ENCODE data around the gene RASGRP1. TPM values are rescaled to one million over a fixed set of nuclear protein-coding genes. Genes with fewer than 3 reads are reported as not detected.

The RASGRP1 gene
- polyA plus RNA-seq, 1 of the 3 experiments (the other 2 are of a cell fraction) = 0.03 TPM

DNA sequence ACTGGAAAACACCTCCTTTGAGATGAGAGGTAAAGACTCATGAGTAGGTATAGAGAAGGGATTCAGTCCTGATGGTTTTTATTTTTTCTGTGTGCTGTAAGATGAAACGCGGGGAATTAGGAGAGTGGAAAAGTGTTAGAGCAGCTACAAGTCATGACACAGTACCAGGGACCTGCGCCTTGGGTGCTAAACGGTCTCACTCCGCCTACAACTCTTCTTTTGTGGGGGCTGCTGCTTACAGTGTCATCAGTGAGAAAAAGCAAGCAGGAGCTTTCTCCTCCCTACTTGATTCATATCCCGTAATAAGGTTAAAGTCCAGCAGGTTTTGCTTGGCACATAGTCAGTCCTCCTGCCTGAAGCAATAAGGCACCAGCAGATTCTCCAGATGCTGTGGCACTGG, 39.1 kb downstream of the RASGRP1 start:
- 79% methylated on average over 6 of the region's 6 CpGs for WGBS (ENCODE audit: low lambda C conversion rate)
- CTCF ChIA-PET = interaction anchor here (1.2 to 1.6 kb wide), 2 partner anchors 9 to 38 kb away, joined by 3 to 7 read pairs; partner anchors contain the start of gene RASGRP1
- peaks cover 0 to 8% of the 10 kb centered on the region in 2 experiments; a peak in 1 of 4 replicates for H3K4me1 ChIP-seq (ENCODE audit: control insufficient read depth in 1 of 2, insufficient read depth in 2 of 2, low read depth in 1 of 2, low read length in 1 of 2)
- H2AFZ ChIP-seq (ENCODE audit: low read depth) = no peak overlapping the region
- no peak overlapping the region for H3K27ac ChIP-seq (ENCODE audit: low read depth in 2 of 2, low read length in 1 of 2)
- TF ChIP-seq SMC3 (IDR thresholded peaks at IDR 0.05; ENCODE audit: low read depth, low read length) (no peak), RAD21 (IDR thresholded peaks at IDR 0.05; ENCODE audit: low read length) (no peak), FOXJ3 (CRISPR knock-in tag; IDR thresholded peaks at IDR 0.05) (no peak), FOXM1 (IDR thresholded peaks at IDR 0.05; ENCODE audit: low read depth) (no peak), GABPA (IDR thresholded peaks at IDR 0.05; ENCODE audit: low read depth) (no peak), RFX5 (IDR thresholded peaks at IDR 0.05; ENCODE audit: low read length) (no peak), ELF1 (IDR thresholded peaks at IDR 0.05) (no peak), GATA2 (CRISPR knock-in tag; IDR thresholded peaks at IDR 0.05) (no peak), RXRA (IDR thresholded peaks at IDR 0.05; ENCODE audit: borderline replicate concordance, low read depth) (no peak), NRF1 (IDR thresholded peaks at IDR 0.05; ENCODE audit: low read depth, low read length) (no peak)
- TF ChIP-seq, protein P1, sequence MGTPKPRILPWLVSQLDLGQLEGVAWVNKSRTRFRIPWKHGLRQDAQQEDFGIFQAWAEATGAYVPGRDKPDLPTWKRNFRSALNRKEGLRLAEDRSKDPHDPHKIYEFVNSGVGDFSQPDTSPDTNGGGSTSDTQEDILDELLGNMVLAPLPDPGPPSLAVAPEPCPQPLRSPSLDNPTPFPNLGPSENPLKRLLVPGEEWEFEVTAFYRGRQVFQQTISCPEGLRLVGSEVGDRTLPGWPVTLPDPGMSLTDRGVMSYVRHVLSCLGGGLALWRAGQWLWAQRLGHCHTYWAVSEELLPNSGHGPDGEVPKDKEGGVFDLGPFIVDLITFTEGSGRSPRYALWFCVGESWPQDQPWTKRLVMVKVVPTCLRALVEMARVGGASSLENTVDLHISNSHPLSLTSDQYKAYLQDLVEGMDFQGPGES (IDR thresholded peaks at IDR 0.05; ENCODE audit: low read depth, low read length) = no peak
- TF ChIP-seq, protein P2, sequence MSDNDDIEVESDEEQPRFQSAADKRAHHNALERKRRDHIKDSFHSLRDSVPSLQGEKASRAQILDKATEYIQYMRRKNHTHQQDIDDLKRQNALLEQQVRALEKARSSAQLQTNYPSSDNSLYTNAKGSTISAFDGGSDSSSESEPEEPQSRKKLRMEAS (IDR thresholded peaks at IDR 0.05; ENCODE audit: low read depth) = no peak
- TF ChIP-seq, protein P3, sequence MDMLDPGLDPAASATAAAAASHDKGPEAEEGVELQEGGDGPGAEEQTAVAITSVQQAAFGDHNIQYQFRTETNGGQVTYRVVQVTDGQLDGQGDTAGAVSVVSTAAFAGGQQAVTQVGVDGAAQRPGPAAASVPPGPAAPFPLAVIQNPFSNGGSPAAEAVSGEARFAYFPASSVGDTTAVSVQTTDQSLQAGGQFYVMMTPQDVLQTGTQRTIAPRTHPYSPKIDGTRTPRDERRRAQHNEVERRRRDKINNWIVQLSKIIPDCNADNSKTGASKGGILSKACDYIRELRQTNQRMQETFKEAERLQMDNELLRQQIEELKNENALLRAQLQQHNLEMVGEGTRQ (IDR thresholded peaks at IDR 0.05; ENCODE audit: borderline replicate concordance, low read depth, low read length) = no peak
- TF ChIP-seq, protein P4, sequence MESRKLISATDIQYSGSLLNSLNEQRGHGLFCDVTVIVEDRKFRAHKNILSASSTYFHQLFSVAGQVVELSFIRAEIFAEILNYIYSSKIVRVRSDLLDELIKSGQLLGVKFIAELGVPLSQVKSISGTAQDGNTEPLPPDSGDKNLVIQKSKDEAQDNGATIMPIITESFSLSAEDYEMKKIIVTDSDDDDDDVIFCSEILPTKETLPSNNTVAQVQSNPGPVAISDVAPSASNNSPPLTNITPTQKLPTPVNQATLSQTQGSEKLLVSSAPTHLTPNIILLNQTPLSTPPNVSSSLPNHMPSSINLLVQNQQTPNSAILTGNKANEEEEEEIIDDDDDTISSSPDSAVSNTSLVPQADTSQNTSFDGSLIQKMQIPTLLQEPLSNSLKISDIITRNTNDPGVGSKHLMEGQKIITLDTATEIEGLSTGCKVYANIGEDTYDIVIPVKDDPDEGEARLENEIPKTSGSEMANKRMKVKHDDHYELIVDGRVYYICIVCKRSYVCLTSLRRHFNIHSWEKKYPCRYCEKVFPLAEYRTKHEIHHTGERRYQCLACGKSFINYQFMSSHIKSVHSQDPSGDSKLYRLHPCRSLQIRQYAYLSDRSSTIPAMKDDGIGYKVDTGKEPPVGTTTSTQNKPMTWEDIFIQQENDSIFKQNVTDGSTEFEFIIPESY (IDR thresholded peaks at IDR 0.05; ENCODE audit: borderline replicate concordance, low read depth) = no peak
- no peaks in the 10 kb centered on the region; the same call in 1 of the 2 replicates for H3K79me2 ChIP-seq (ENCODE audit: insufficient read depth)
- no peak overlapping the region for H3K4me3 ChIP-seq (ENCODE audit: low read depth in 2 of 2, low read length in 1 of 2)
- H3K27me3 ChIP-seq (ENCODE audit: insufficient read depth) = no peaks in the 10 kb centered on the region
- no peaks in the 10 kb centered on the region for H3K9me3 ChIP-seq
- no peaks in the 10 kb centered on the region for H4K20me1 ChIP-seq (ENCODE audit: insufficient read depth)
- no peak overlapping the region for H3K9ac ChIP-seq
- H3K9me2 ChIP-seq = no peaks in the 10 kb centered on the region
- no peak overlapping the region for H3K4me2 ChIP-seq
- peaks cover 11% of the 10 kb centered on the region for H3F3A ChIP-seq (replicated peaks; ENCODE audit: insufficient read depth)
- DNase-seq = no peak
- no peaks in the 10 kb centered on the region for H3K36me3 ChIP-seq (replicated peaks in 1 of 2; ENCODE audit: control insufficient read depth in 1 of 2, insufficient read depth in 2 of 2, low read length in 1 of 2)
- POLR2A ChIA-PET = no interaction called here

DNA sequence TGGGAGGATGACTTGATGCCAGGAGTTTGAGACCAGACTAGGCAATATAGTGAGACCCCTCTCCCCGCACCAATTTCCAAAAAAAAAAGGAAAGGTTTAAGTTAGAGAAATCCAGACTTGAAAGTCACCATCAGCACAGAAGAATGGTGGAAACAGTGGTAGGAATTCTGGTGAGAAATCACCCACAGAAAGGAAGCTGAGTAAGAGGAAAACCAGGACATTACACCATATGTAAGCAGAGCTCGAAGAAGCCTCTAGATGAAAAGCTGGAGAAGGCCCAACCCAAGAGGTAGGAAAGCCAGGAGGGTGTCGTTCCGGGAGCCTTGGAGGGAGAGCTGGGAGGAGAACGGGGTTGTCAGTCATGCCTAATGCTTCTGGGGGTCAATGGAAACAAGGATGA, 40.5 kb downstream of the RASGRP1 start:
- no peak overlapping the region for H2AFZ ChIP-seq (ENCODE audit: low read depth)
- H3K9me3 ChIP-seq = no peaks in the 10 kb centered on the region
- H3F3A ChIP-seq (replicated peaks; ENCODE audit: insufficient read depth) = peaks cover 11% of the 10 kb centered on the region
- H3K9me2 ChIP-seq = no peaks in the 10 kb centered on the region
- no peak overlapping the region for H3K27ac ChIP-seq (ENCODE audit: low read depth in 2 of 2, low read length in 1 of 2)
- H3K27me3 ChIP-seq (ENCODE audit: insufficient read depth) = no peaks in the 10 kb centered on the region
- H3K4me3 ChIP-seq (ENCODE audit: low read depth in 2 of 2, low read length in 1 of 2) = no peak overlapping the region
- TF ChIP-seq SMC3 (IDR thresholded peaks at IDR 0.05; ENCODE audit: low read depth, low read length) = no peak
- WGBS (ENCODE audit: low lambda C conversion rate) = 75% methylated on average over 5 of the region's 5 CpGs
- peaks cover 0 to 5% of the 10 kb centered on the region in 2 experiments; a peak in 1 of 4 replicates for H3K4me1 ChIP-seq (ENCODE audit: control insufficient read depth in 1 of 2, insufficient read depth in 2 of 2, low read depth in 1 of 2, low read length in 1 of 2)
- POLR2A ChIA-PET = no interaction called here
- H4K20me1 ChIP-seq (ENCODE audit: insufficient read depth) = no peaks in the 10 kb centered on the region
- CTCF ChIA-PET = interaction anchor here (1.2 kb wide), 1 partner anchor 7 kb away, joined by 3 read pairs; no protein-coding TSS in a partner anchor
- no peak for DNase-seq
- H3K79me2 ChIP-seq (ENCODE audit: insufficient read depth) = no peaks in the 10 kb centered on the region; the same call in 1 of the 2 replicates
- no peaks in the 10 kb centered on the region for H3K36me3 ChIP-seq (replicated peaks in 1 of 2; ENCODE audit: control insufficient read depth in 1 of 2, insufficient read depth in 2 of 2, low read length in 1 of 2)
- no peak overlapping the region for H3K9ac ChIP-seq
- no peak overlapping the region for H3K4me2 ChIP-seq

All from SK-N-SH (cell line).